Cardiac muscle cell (in vitro differentiated cells and primary cell): ENCODE measurements around the gene SPATS2L. TPM values are rescaled to one million over a fixed set of nuclear protein-coding genes. Genes with fewer than 3 reads are reported as not detected.

ENCODE experiments used
- DNase-seq, 2 donors: peaks; one replicate each; pipeline versions ENCODE4 v3.0.0 to v3.0.0-alpha.2; 2010 to 2017; ENCODE audit warnings: low read depth in 1 of 2, low spot score in 1 of 2
- H3K27ac ChIP-seq: fragments of 200-600 bp; sonication (generic); 2 replicates; pipeline ENCODE4 v1.5.1; 2016
- H3K27me3 ChIP-seq: fragments of 200-600 bp; sonication (generic); 2 replicates; pipeline ENCODE4 v1.6.0; 2016; ENCODE audit warnings: control low read depth
- H3K36me3 ChIP-seq: fragments of 200-600 bp; sonication (generic); 2 replicates; pipeline ENCODE4 v1.5.1; 2016; ENCODE audit warnings: control low read depth
- H3K4me1 ChIP-seq: fragments of 200-600 bp; sonication (generic); 2 replicates; pipeline ENCODE4 v1.8.1; 2017; ENCODE audit warnings: low read depth, mild to moderate bottlenecking, mixed run types
- H3K4me3 ChIP-seq: fragments of 200-600 bp; sonication (generic); 2 replicates; pipeline ENCODE4 v1.5.1; 2016; ENCODE audit warnings: mild to moderate bottlenecking
- H3K9me3 ChIP-seq: fragments of 200-600 bp; sonication (generic); 2 replicates; pipeline ENCODE4 v1.5.1; 2017; ENCODE audit warnings: low read depth, mild to moderate bottlenecking, control low read depth
- polyA plus RNA-seq: library from polyadenylated mRNA; unstranded; fragments of >200 nt; fragmentation: Nextera tagmentation; extraction: Ambion mirVana; gene quantifications from 2 replicates; pipeline ENCODE4 v1.2.1, GENCODE V29; 2016
- total RNA-seq: library from RNA; depleted of rRNA; stranded (reverse); fragments of >200 nt; gene quantifications from 2 replicates; pipeline ENCODE4 v1.2.3, GENCODE V29; 2016
- TF ChIP-seq, protein P1 (sequence below): IDR thresholded peaks from 2 replicates; pipeline ENCODE4 v1.5.1; 2012; ENCODE audit warnings: low read depth, mild to moderate bottlenecking, low read length

Gene SPATS2L
- total and polyA plus RNA-seq, 2 experiments from 2014 or later, result 20.0 to 37.4 TPM

GRCh38 chr2:200509612-200510433, 203.3 kb downstream of the SPATS2L start, which contains the start of gene KCTD18:
KCTD18 (minus strand) TSS chr2:200510068; CDS start chr2:200507016, 3,052 bp downstream.
- TF ChIP-seq, protein P1, sequence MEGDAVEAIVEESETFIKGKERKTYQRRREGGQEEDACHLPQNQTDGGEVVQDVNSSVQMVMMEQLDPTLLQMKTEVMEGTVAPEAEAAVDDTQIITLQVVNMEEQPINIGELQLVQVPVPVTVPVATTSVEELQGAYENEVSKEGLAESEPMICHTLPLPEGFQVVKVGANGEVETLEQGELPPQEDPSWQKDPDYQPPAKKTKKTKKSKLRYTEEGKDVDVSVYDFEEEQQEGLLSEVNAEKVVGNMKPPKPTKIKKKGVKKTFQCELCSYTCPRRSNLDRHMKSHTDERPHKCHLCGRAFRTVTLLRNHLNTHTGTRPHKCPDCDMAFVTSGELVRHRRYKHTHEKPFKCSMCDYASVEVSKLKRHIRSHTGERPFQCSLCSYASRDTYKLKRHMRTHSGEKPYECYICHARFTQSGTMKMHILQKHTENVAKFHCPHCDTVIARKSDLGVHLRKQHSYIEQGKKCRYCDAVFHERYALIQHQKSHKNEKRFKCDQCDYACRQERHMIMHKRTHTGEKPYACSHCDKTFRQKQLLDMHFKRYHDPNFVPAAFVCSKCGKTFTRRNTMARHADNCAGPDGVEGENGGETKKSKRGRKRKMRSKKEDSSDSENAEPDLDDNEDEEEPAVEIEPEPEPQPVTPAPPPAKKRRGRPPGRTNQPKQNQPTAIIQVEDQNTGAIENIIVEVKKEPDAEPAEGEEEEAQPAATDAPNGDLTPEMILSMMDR, result peak; percentile 77
- H3K27ac ChIP-seq, result peak within 1 kb of the TSS; percentile 25
- peaks cover 2% of the 10 kb centered on the region for H3K27me3 ChIP-seq
- peaks cover under 1% of the 10 kb centered on the region for H3K36me3 ChIP-seq
- peak within 1 kb of the TSS; percentile 61 for H3K4me3 ChIP-seq
- peaks cover 5% of the 10 kb centered on the region for H3K4me1 ChIP-seq
- no peaks in the 10 kb centered on the region for H3K9me3 ChIP-seq
- DNase-seq, result peak; percentile 91 to 92

- Histone ChIP-seq H3K27me3 (peaks cover 17% of the 10 kb centered on the region), H3K27ac (no peak overlapping the region), H3K9me3 (no peaks in the 10 kb centered on the region), H3K36me3 (no peaks in the 10 kb centered on the region), H3K4me3 (no peak overlapping the region), H3K4me1 (no peaks in the 10 kb centered on the region)
- DNase-seq, result no peak
- TF ChIP-seq, protein P1, result no peak
Observed at GRCh38 chr2:200515155-200515554, 208.7 kb downstream of the SPATS2L start.

DNA sequence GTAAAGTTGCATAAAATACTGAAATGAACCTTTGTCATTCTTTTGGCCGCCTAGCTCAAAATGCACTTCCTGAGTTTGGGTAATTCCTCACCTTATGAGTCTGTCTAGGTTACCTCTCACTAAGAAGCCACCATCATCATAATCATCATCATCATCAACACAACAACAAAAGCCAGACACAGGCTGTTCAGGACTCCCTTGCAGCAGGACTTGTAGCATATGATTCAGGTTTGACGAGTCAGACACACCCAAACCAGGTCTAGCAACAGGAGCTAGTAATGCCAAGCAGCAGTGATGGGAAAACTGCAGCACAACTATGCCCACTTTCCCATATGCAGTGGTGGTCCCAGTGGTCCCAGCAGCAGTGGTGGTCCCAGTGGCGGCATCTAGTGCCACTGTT, 216.7 kb downstream of the SPATS2L start:
- H3K27ac ChIP-seq, result no peak overlapping the region
- no peak overlapping the region for H3K4me3 ChIP-seq
- no peaks in the 10 kb centered on the region for H3K9me3 ChIP-seq
- H3K4me1 ChIP-seq, result no peaks in the 10 kb centered on the region
- TF ChIP-seq, protein P1, result no peak
- DNase-seq, result no peak
- H3K36me3 ChIP-seq, result no peaks in the 10 kb centered on the region
- H3K27me3 ChIP-seq, result peaks cover 50% of the 10 kb centered on the region

DNA sequence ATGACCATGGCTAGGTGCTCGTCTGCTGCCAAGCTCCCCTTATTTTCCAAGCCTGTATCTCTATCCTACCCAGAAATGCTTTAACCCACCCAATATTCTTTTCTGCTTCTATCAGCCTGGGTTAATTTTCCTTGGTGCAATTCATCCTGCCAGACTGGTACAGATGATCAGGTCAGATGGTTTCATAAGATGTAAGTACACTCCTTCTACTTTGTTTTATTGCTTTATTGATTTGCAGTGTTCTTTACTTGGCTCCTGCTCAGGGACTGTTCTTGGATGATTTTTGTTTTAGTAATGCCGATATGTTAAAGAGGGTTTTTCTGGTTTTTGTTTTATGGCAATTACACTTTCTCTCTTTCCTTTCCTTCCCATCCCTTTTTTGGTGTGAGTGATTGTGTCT, 217.1 kb downstream of the SPATS2L start:
- TF ChIP-seq, protein P1, result no peak
- Histone ChIP-seq H3K9me3 (no peaks in the 10 kb centered on the region), H3K36me3 (no peaks in the 10 kb centered on the region), H3K27me3 (peaks cover 48% of the 10 kb centered on the region), H3K4me1 (no peaks in the 10 kb centered on the region), H3K4me3 (no peak overlapping the region), H3K27ac (no peak overlapping the region)
- DNase-seq, result no peak

DNA sequence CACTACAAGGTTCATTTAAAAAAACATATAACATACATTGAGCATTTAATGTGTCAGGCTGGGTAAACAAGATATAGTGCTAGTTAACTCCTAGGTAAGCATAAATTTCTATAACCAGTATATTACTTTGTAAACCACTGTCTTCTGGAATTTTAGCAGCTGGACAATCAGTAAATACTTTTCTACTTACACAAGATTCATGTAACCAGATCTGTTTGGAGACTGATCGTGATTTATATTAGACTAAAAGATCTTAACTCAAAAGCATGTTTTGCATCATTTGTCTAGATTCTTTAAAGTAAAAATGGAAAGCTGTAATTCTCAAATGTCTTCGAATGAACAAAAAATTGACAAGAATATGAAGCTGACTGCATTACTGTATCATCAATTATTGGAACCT, 218.6 kb downstream of the SPATS2L start:
- Histone ChIP-seq H3K4me1 (no peaks in the 10 kb centered on the region), H3K4me3 (no peak overlapping the region), H3K27me3 (peaks cover 34% of the 10 kb centered on the region), H3K27ac (no peak overlapping the region), H3K9me3 (no peaks in the 10 kb centered on the region), H3K36me3 (no peaks in the 10 kb centered on the region)
- TF ChIP-seq, protein P1, result no peak
- no peak for DNase-seq
